Inflammatory macrophage treated with lipopolysaccharide for 1 hour (primary cell): ENCODE measurements around the gene SMIM34.

ENCODE experiments used
- DNase-seq, 2 donors: peaks; one replicate each; pipeline ENCODE4 v3.0.0-alpha.2; 2020 to 2022

Gene SMIM34

DNA sequence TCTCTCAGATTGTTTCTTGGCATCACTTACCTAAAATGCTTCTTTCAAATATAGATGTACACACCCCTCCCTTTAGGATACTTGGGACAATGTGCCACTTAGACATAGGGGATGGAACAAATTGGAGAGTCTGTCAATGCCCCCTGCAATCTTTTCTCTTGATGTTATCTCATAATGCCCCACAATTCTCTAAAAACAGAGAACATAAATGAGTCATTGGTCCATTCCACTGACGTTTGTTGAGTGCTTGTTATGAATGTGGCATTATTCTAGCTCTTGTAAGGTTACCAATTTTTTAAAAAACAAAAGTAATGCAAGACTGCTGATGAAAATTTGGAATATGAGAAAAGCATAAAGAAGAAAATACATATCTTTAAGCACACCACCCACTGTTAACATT, 54.0 kb downstream of the SMIM34 start:
- no peak for DNase-seq
